GOT3 (cell line): Measurements from ENCODE around the gene CDC14A.

Experiments
- DNase-seq: peaks from one replicate; lab custom pipeline; 2025; ENCODE audit warnings: mixed read lengths; lab: John Stamatoyannopoulos, UW

Gene CDC14A

GRCh38 chr1:100538913-100539835, 186.9 kb downstream of the CDC14A start:
- no peak for DNase-seq

DNA sequence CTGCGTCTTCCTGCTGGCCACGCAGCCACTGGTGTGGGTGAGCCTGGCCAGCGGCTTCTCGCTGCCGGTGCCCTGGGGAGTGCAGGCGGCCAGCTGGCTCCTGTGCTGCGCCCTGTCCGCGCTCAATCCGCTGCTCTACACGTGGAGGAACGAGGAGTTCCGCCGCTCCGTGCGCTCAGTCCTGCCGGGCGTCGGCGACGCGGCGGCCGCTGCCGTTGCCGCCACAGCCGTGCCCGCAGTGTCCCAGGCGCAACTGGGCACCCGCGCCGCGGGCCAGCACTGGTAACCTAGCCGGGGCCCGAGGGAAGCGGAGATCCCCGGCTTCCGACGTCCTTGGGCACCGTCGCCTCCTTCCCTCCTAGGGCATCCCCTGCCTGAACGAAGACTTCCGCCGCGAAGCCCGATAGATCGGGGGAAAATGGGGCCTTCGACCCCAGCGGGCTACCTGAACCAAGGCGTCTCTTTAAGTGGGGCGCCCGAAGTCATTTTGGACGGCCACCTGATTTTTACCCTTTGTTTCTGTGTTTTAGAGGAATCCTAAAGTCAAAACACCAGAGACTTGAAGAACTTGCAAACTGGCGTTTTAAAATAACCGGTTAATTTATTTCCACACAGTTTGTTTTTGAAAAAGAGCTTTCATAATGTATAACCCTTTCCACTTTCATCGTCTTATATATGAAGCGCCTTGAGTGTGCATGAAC, 187.7 kb downstream of the CDC14A start:
- DNase-seq = no peak

DNA sequence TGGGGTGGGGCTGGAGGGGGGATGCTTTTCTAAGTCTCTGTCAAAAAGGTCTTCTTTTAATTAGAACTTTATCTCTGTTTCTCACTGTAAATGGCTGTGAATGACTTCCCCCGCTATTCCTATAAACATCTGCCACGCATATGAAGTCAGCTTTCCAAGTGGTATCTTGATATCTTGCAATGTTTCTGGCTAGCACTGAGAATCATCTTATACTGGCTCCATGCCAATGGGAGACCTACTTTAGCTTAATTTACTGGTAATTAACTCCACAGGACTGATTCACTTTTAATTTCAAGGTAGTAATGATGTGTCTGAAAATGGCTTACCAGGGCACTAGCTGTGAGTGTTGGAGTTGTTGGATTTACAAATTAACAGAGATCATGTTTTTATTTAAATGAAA, 190.0 kb downstream of the CDC14A start:
- no peak for DNase-seq

GRCh38 chr1:100543640-100544039, 191.3 kb downstream of the CDC14A start:
- no peak for DNase-seq

DNA sequence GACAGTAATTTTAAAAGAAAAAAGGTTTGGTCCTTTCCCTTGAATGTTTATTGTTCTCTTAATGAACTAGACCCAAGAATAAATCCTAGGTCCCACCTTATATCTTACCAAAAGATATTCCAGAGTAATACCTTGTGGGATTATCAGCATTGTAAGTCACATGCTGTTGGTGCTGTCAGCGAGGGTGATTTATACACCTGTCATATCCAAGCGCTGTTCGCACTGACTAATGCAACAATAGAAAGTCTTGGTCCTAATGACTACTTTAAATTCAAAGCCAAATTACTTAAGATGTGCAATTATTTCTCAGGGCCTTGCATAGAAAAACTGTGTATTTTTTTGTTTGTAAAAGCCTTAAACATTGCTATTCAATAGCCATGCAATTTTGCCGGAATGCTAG, 192.5 kb downstream of the CDC14A start:
- no peak for DNase-seq

DNA sequence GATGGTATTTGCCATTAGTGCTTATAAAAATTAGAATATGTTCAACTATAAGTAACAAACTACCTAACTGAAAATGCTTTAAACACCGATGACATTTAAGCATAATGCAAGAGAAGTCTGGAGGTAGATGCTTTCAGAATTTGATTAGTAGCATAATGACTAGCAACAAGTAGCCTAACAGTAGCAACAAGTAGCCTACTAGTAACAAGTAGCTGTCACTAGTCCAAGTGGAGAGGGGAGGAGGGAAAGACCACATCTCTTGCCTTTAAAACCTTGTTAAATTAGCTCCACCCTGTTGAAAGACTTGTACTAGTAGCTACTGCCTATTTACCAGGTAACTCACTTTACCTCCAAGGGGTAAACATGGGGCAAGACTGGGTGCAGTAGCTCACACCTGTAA, 193.5 kb downstream of the CDC14A start:
- DNase-seq = no peak

- DNase-seq = no peak
Measured at GRCh38 chr1:100552031-100552430, 199.7 kb downstream of the CDC14A start.

DNA sequence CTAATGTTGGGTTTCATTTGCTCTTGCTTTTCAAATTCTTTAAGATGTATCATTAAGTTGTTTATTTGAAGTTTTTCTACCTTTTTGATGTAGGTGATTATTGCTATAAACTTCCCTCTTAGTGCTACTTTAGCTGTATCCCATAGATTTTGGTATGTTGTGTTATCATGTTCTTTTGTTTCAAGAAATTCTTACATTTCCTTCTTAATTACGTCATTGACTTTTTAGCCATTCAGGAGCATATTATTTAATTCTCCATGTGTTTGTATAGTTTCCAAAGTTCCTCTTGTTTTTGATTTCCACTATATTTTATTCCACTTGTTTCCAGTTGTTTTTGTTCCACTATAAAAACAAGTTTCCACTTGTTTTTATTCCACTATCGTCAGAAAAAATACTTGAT, 200.6 kb downstream of the CDC14A start:
- DNase-seq = no peak

DNA sequence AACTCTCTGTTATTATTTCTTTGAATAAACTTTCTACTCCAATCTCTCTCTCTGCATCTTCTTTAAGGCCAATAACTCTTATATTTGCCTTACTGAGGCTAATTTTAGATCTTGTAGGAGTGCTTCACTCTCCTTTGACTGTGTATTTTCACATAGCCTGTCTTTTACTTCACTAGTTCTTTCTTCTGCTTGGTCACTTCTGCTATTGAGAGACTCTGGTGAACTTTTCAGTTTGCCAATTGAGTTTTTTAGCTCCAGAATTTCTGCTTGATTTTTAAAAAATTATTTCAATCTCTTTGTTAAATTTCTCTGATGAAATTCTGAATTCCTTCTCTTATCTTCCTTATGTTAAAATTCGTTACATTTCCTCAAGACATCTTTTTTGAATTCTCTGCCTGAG, 203.9 kb downstream of the CDC14A start:
- DNase-seq = no peak

GRCh38 chr1:100556925-100557605, 204.8 kb downstream of the CDC14A start:
- no peak for DNase-seq

DNA sequence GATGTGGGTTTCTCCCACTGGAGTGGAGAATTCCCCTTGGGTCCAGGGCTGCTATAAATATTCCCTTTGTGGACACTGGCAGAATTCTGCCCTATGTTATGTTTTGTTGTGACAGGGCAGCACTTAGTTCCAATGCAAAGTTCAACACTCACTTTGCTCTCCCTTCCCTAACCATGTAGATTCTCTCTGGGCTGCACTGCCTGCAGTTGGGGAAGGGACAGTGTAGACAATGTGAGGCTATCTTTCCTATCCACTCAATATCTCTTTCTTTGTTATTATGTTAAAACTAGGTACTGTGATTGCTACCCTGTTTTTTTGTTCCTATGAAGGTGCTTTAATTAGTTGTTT, 205.3 kb downstream of the CDC14A start:
- DNase-seq = no peak

DNA sequence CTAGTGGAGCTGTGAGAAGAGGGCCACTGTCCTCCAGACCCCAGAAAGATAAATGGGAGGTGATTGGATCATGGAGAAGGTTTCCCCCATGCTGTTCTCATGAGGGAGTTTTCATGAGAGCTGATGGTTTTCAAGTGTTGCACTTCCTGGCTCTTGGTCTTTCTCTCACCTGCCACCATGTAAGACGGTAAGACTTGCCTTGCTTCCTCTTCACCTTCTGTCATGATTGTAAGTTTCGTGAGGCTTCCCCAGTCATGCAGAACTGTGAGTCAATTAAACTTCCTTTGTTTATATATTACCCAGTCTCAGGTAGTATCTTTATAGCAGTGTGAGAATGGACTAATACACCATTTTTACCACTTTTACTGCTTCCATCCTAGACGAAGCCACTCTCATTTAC, 213.2 kb downstream of the CDC14A start:
- no peak for DNase-seq

- DNase-seq = no peak
Measured at GRCh38 chr1:100565937-100566699, 213.8 kb downstream of the CDC14A start.

- no peak for DNase-seq
Measured at GRCh38 chr1:100567062-100567461, 214.8 kb downstream of the CDC14A start.
